Measurements from ENCODE around the gene GULP1. TPM values are rescaled to one million over a fixed set of nuclear protein-coding genes. Genes with fewer than 3 reads are reported as not detected.

Gene GULP1
- total RNA-seq, 1 experiment from 2014 or later, result 140 TPM

DNA sequence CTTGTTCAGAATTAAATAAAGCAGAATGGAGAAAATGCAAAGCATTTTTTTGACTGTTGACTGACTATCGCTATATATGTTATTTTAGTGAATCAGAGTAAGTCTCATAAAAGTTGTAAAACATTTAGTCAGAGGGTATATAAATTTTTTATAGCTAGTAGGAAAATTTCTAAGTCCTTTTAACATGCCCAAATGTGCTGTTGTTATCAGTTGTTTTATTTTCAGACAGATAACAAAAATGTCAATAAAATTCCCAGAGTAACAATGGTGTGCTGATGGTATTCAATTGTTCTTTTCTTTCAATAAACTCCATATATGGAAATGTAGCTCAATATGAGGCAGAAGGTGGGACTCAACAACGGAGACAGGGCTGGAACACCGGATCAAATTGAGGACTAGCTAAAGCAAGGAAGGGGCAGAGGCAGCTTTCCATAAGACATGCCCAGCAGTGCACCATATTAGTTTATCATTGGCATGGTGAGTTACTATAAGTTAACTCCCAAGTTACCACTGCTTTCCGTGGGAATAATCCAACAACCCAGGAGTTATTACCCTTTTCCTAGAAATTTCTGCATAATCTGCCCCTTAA is 26.6 kb downstream of the GULP1 start:
- Mint-ChIP-seq H3K4me1 (peaks cover 68% of the 10 kb centered on the region in 2 experiments), H3K9me3 (peaks cover 2 to 3% of the 10 kb centered on the region in 2 experiments), H3K36me3 (ENCODE audit: insufficient read depth in 1 of 3, low read depth in 3 of 3) (peaks cover 3 to 9% (median 4%) of the 10 kb centered on the region in 3 experiments), H3K27me3 (ENCODE audit: low read depth) (no peaks in the 10 kb centered on the region), H3K4me3 (no peak overlapping the region), H3K27ac (peak overlapping the region; percentile 41 to 91 (median 63); a peak in 5 of 7 replicates)
- Histone ChIP-seq H2BK12ac (ENCODE audit: insufficient read length, low read depth, low read length) (no peak overlapping the region), H3K27me3 (ENCODE audit: insufficient read depth, low read length) (no peaks in the 10 kb centered on the region), H3K4ac (ENCODE audit: low read depth, low read length) (no peak overlapping the region), H3K27ac (ENCODE audit: insufficient read length, low read depth, low read length) (no peak overlapping the region), H3K14ac (ENCODE audit: insufficient read depth, low read length) (no peak overlapping the region), H3T11ph (ENCODE audit: low read length) (no peak overlapping the region), H4K5ac (ENCODE audit: insufficient read length, low read depth, low read length) (no peak overlapping the region), H2AK5ac (ENCODE audit: insufficient read length, low read length) (no peak overlapping the region), H3K79me2 (ENCODE audit: insufficient read depth, low read length) (peaks cover 42% of the 10 kb centered on the region; the same call in 1 of the 2 replicates), H4K91ac (ENCODE audit: insufficient read length, low read depth, low read length) (no peak overlapping the region), H3K23ac (ENCODE audit: insufficient read length, low read depth, low read length) (no peak overlapping the region), H3K18ac (ENCODE audit: insufficient read length, low read depth, low read length) (no peak overlapping the region), H3K4me2 (ENCODE audit: insufficient read depth, insufficient read length, low read length) (peak overlapping the region; percentile 25), H2BK15ac (ENCODE audit: low read depth, low read length) (no peak overlapping the region), H2BK120ac (ENCODE audit: low read depth, low read length, poor library complexity, severe bottlenecking) (no peak overlapping the region), H2BK5ac (ENCODE audit: insufficient read length, low read length) (no peak overlapping the region), H2BK20ac (ENCODE audit: low read depth, low read length, poor library complexity, severe bottlenecking) (peak overlapping the region; percentile 45), H3K4me1 (ENCODE audit: insufficient read depth, low read length) (peaks cover 12% of the 10 kb centered on the region; the same call in 1 of the 2 replicates), H3K79me1 (ENCODE audit: insufficient read depth, low read depth, low read length, poor library complexity, severe bottlenecking) (peaks cover 6% of the 10 kb centered on the region), H3K9me3 (ENCODE audit: control insufficient read depth, low read depth, low read length) (no peaks in the 10 kb centered on the region), H2AFZ (ENCODE audit: low read length) (no peak overlapping the region), H3K56ac (ENCODE audit: insufficient read length, low read depth, low read length) (no peak overlapping the region), H4K8ac (replicated peaks; ENCODE audit: insufficient read length, low read depth, low read length) (no peak overlapping the region), H3K9ac (ENCODE audit: extremely low read depth, insufficient read length, low read length) (no peak overlapping the region), H4K20me1 (ENCODE audit: control insufficient read depth, insufficient read depth, insufficient read length) (no peaks in the 10 kb centered on the region), H3K23me2 (ENCODE audit: insufficient read length, low read depth, low read length, poor library complexity, severe bottlenecking) (no peaks in the 10 kb centered on the region)
- TF ChIP-seq, protein P1, sequence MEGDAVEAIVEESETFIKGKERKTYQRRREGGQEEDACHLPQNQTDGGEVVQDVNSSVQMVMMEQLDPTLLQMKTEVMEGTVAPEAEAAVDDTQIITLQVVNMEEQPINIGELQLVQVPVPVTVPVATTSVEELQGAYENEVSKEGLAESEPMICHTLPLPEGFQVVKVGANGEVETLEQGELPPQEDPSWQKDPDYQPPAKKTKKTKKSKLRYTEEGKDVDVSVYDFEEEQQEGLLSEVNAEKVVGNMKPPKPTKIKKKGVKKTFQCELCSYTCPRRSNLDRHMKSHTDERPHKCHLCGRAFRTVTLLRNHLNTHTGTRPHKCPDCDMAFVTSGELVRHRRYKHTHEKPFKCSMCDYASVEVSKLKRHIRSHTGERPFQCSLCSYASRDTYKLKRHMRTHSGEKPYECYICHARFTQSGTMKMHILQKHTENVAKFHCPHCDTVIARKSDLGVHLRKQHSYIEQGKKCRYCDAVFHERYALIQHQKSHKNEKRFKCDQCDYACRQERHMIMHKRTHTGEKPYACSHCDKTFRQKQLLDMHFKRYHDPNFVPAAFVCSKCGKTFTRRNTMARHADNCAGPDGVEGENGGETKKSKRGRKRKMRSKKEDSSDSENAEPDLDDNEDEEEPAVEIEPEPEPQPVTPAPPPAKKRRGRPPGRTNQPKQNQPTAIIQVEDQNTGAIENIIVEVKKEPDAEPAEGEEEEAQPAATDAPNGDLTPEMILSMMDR (conservative IDR thresholded peaks at IDR 0.05), result no peak
- no CpG with 5 or more reads among the region's 4 CpGs for WGBS (ENCODE audit: extremely low coverage, insufficient read length, low lambda C conversion rate)
- DNase-seq, result no peak
